HCT116 (cell line): Measurements from ENCODE around the gene CEP72. TPM values are rescaled to one million over a fixed set of nuclear protein-coding genes. Genes with fewer than 3 reads are reported as not detected.
A peak's percentile ranks its signal among the peaks of the same experiment; 100 is the strongest.

Experiments used
- ATAC-seq: fragments of 200-7000 bp; cut with Tn5 transposase; 2 replicates; pipeline ENCODE4 v1.9.1; 2020; ENCODE audit warnings: mild to moderate bottlenecking, moderate library complexity
- BruUV-seq: library from RNA; stranded (reverse); fragments of 400-500 nt; replicated peaks from 2 replicates; lab custom pipeline; 2021; lab: Mats Ljungman, UMichigan
- CTCF ChIA-PET: fragments of 300-600 bp; sonication (Branson Sonifier 250); formaldehyde crosslinking; loops from one replicate; lab custom pipeline; 2021; ENCODE audit warnings: antibody characterized with exemption; lab: Charles Lee
- POLR2A ChIA-PET: fragments of 300-600, 350-600 bp; sonication (Branson Sonifier 250); formaldehyde crosslinking; loops from one replicate; lab custom pipeline; 2021; ENCODE audit warnings: antibody characterized with exemption; lab: Charles Lee
- RAD21 ChIA-PET, 2 experiments: fragments of 300-600 bp; sonication (Branson Sonifier 250); formaldehyde crosslinking; loops; one replicate each; lab custom pipeline; 2023; ENCODE audit warnings: low total read pairs in 2 of 2; ENCODE audit not compliant: uncharacterized antibody in 2 of 2, unreplicated experiment in 2 of 2, low non-redundant PET in 1 of 2; lab: Charles Lee
- DNase-seq: peaks from one replicate; pipeline ENCODE4 v3.0.0-alpha.2; 2010; ENCODE audit warnings: low read depth, low spot score
- H2AFZ ChIP-seq: fragments of 200-600 bp; shearing (Covaris generic), sonication (generic); 2 replicates; pipeline ENCODE4 v1.6.1; 2017; ENCODE audit warnings: low read depth, mixed run types, mixed read lengths, antibody characterized with exemption, low read length; ENCODE audit not compliant: poor library complexity, severe bottlenecking
- H3K27ac ChIP-seq: 2 replicates; pipeline ENCODE4 v1.5.1; 2012; ENCODE audit warnings: low read depth, low read length
- H3K27me3 ChIP-seq: fragments of 200-600 bp; sonication (generic); 2 replicates; pipeline ENCODE4 v1.6.1; 2016; ENCODE audit warnings: mixed run types, low read length, mixed read lengths; ENCODE audit not compliant: insufficient read depth
- H3K36me3 ChIP-seq, 2 experiments: fragments of 200-500 bp in 1 of 2; fragments of 200-600 bp in 1 of 2; sonication (Bioruptor generic) in 1 of 2; sonication (generic) in 1 of 2; 2 replicates each; pipeline versions ENCODE4 v1.5.1 to v1.6.1; 2014 to 2016; ENCODE audit warnings: low read length in 2 of 2, inconsistent platforms in 1 of 2, mixed read lengths in 1 of 2, mixed run types in 1 of 2; ENCODE audit not compliant: insufficient read depth in 2 of 2, control insufficient read depth in 1 of 2
- H3K4me1 ChIP-seq, 2 experiments: fragments of 200-600 bp in 1 of 2; sonication (generic) in 1 of 2; 2 replicates each; pipeline versions ENCODE4 v1.5.1 to v1.6.1; 2012 to 2017; ENCODE audit warnings: low read length in 2 of 2, inconsistent platforms in 1 of 2, mild to moderate bottlenecking in 1 of 2, mixed read lengths in 1 of 2, mixed run types in 1 of 2, moderate library complexity in 1 of 2; ENCODE audit not compliant: insufficient read depth in 2 of 2, control insufficient read depth in 1 of 2
- H3K4me2 ChIP-seq: fragments of 200-600 bp; sonication (generic); 2 replicates; pipeline ENCODE4 v1.6.1; 2017; ENCODE audit warnings: mixed run types, low read length, mixed read lengths
- H3K4me3 ChIP-seq, 2 experiments: fragments of 200-600 bp in 1 of 2; sonication (generic) in 1 of 2; replicated peaks in 1 of 2; 2 replicates each; pipeline ENCODE4 v1.5.1; 2011 to 2016; ENCODE audit warnings: low read length in 2 of 2, control low read depth in 1 of 2, low read depth in 1 of 2, mild to moderate bottlenecking in 1 of 2, mixed read lengths in 1 of 2, mixed run types in 1 of 2
- H3K79me2 ChIP-seq: fragments of 200-600 bp; sonication (generic); 2 replicates; pipeline ENCODE4 v1.6.1; 2017; ENCODE audit warnings: mild to moderate bottlenecking, mixed run types, low read length, moderate library complexity, mixed read lengths; ENCODE audit not compliant: insufficient read depth
- H3K9ac ChIP-seq: fragments of 200-600 bp; sonication (generic); 2 replicates; pipeline ENCODE4 v1.6.1; 2016; ENCODE audit warnings: low read length, mixed read lengths
- H3K9me2 ChIP-seq: fragments of 200-600 bp; sonication (generic), shearing (Covaris generic); 2 replicates; pipeline ENCODE4 v1.6.1; 2017; ENCODE audit warnings: mixed run types, mild to moderate bottlenecking, moderate library complexity; ENCODE audit not compliant: insufficient read depth
- H3K9me3 ChIP-seq, 2 experiments: fragments of 200-500 bp in 1 of 2; fragments of 200-600 bp in 1 of 2; sonication (Bioruptor generic) in 1 of 2; sonication (generic) in 1 of 2; 2 replicates each; pipeline ENCODE4 v1.6.1; 2014 to 2017; ENCODE audit warnings: low read length in 2 of 2, mixed read lengths in 2 of 2, inconsistent platforms in 1 of 2, low read depth in 1 of 2, mild to moderate bottlenecking in 1 of 2, mixed run types in 1 of 2, moderate library complexity in 1 of 2; ENCODE audit not compliant: control insufficient read depth in 1 of 2, insufficient read depth in 1 of 2
- H4K20me1 ChIP-seq: fragments of 200-600 bp; sonication (generic), shearing (Covaris generic); 2 replicates; pipeline ENCODE4 v1.6.1; 2017; ENCODE audit warnings: mixed run types, mild to moderate bottlenecking, moderate library complexity; ENCODE audit not compliant: insufficient read depth
- CBX3 ChIP-seq: IDR thresholded peaks from 2 replicates; pipeline ENCODE4 v1.6.1; 2012; ENCODE audit warnings: low read depth
- CEBPB ChIP-seq: IDR thresholded peaks from 2 replicates; pipeline ENCODE4 v1.6.1; 2012; ENCODE audit warnings: low read depth
- CTCF ChIP-seq, 3 experiments: fragments of 200-600 bp in 1 of 3; sonication (generic) in 1 of 3; IDR thresholded peaks in 2 of 3; conservative IDR thresholded peaks in 1 of 3; 2 replicates each; pipeline ENCODE4 v1.5.1; 2012 to 2017; ENCODE audit warnings: low read depth in 2 of 3, low read length in 2 of 3, antibody characterized with exemption in 1 of 3, borderline replicate concordance in 1 of 3, control low read depth in 1 of 3, mild to moderate bottlenecking in 1 of 3, mixed read lengths in 1 of 3, mixed run types in 1 of 3, moderate library complexity in 1 of 3; ENCODE audit not compliant: insufficient read depth in 1 of 3
- EZH2phosphoT487 ChIP-seq: fragments of 200-600 bp; IDR thresholded peaks from 2 replicates; pipeline ENCODE4 v1.6.1; 2018; ENCODE audit warnings: antibody characterized with exemption, borderline replicate concordance
- MAX ChIP-seq: IDR thresholded peaks from 2 replicates; pipeline ENCODE4 v1.6.1; 2012
- POLR2AphosphoS5 ChIP-seq: IDR thresholded peaks from 2 replicates; pipeline ENCODE4 v1.6.1; 2011; ENCODE audit warnings: mild to moderate bottlenecking, low read depth, low read length, moderate library complexity
- RAD21 ChIP-seq: IDR thresholded peaks from 2 replicates; pipeline ENCODE4 v1.6.1; 2012; ENCODE audit warnings: low read depth, mild to moderate bottlenecking
- SP1 ChIP-seq: IDR thresholded peaks from 2 replicates; pipeline ENCODE4 v1.6.1; 2012; ENCODE audit warnings: low read depth
- TCF7L2 ChIP-seq: IDR thresholded peaks from 2 replicates; pipeline ENCODE4 v1.7.0; 2011; ENCODE audit warnings: borderline replicate concordance, inconsistent platforms; ENCODE audit not compliant: insufficient read depth, insufficient read length; ENCODE audit errors: extremely low read depth
- YY1 ChIP-seq: IDR thresholded peaks from 2 replicates; pipeline ENCODE4 v1.6.1; 2011; ENCODE audit warnings: low read length, low read depth, moderate library complexity, mild to moderate bottlenecking; ENCODE audit not compliant: insufficient replicate concordance; ENCODE audit errors: extremely low read depth
- ZBTB33 ChIP-seq: IDR thresholded peaks from 2 replicates; pipeline ENCODE4 v1.6.1; 2011; ENCODE audit warnings: mild to moderate bottlenecking, low read length, moderate library complexity; ENCODE audit not compliant: insufficient replicate concordance; ENCODE audit errors: extremely low read depth
- ZNF274 ChIP-seq: fragments of 200-500 bp; sonication (Bioruptor generic); IDR thresholded peaks from 2 replicates; pipeline ENCODE4 v1.6.1; 2014; ENCODE audit warnings: mild to moderate bottlenecking, low read depth, low read length, inconsistent platforms
- intact Hi-C: fragments of 100-400 bp; cut with micrococcal nuclease; formaldehyde crosslinking; loops from 2 replicates; pipeline ENCODE4 v1.10.0; 2022
- total RNA-seq: library from RNA; stranded (reverse); gene quantifications from one replicate; pipeline ENCODE4 v1.2.1, GENCODE V29; 2021; ENCODE audit not compliant: unreplicated experiment

Gene CEP72
- total RNA-seq, 1 experiment from 2014 or later: 25.6 TPM

- TF ChIP-seq POLR2AphosphoS5: no peak
- TF ChIP-seq ZNF274: no peak
- TF ChIP-seq SP1: no peak
- no peak for TF ChIP-seq CEBPB
- TF ChIP-seq TCF7L2: no peak
- TF ChIP-seq CBX3: no peak
- no peak for TF ChIP-seq MAX
These were observed 50.8 kb downstream of the CEP72 start (continued) for GRCh38 chr5:662751-663435.

- intact Hi-C loops: no loop called here
- ChIA-PET CTCF (no interaction called here), RAD21 (no interaction called here), POLR2A (no interaction called here)
- H2AFZ ChIP-seq: no peak overlapping the region
- H4K20me1 ChIP-seq: no peaks in the 10 kb centered on the region
- peak; percentile 70 for ATAC-seq
- peaks cover 6 to 16% of the 10 kb centered on the region in 2 experiments; a peak in 2 of 4 replicates for H3K36me3 ChIP-seq
- peaks cover 5 to 24% of the 10 kb centered on the region in 2 experiments; a peak in 3 of 4 replicates for H3K4me1 ChIP-seq
- no TSS peak for BruUV-seq
- TF ChIP-seq MAX (no peak), SP1 (no peak), YY1 (no peak), ZBTB33 (no peak), ZNF274 (no peak), RAD21 (no peak), POLR2AphosphoS5 (no peak), CTCF (IDR thresholded peaks at IDR 0.05 in 2 of 3, conservative IDR thresholded peaks at IDR 0.05 in 1 of 3; ENCODE audit: borderline replicate concordance in 1 of 3, insufficient read depth in 1 of 3, low read depth in 2 of 3, low read length in 2 of 3) (peak in 1 of 3 experiments; percentile 11; a peak in 1 of 6 replicates), EZH2phosphoT487 (no peak)
- TF ChIP-seq, all 23 proteins: peak for 1
- no peaks in the 10 kb centered on the region for H3K27me3 ChIP-seq
- H3K79me2 ChIP-seq: no peaks in the 10 kb centered on the region
- no peak overlapping the region for H3K9ac ChIP-seq
- no peak for DNase-seq
- H3K4me2 ChIP-seq: peak overlapping the region; percentile 27
- H3K4me3 ChIP-seq: no peak overlapping the region
- H3K27ac ChIP-seq: peak overlapping the region; percentile 43
- no peaks in the 10 kb centered on the region for H3K9me2 ChIP-seq
- no peaks in the 10 kb centered on the region for H3K9me3 ChIP-seq
These were observed 51.5 kb downstream of the CEP72 start for GRCh38 chr5:663436-664342.
